Measurements from ENCODE around the gene ZNF497. TPM values are rescaled to one million over a fixed set of nuclear protein-coding genes. Genes with fewer than 3 reads are reported as not detected.

The ZNF497 gene
- total and polyA plus RNA-seq, 2 of the 13 experiments (the other 11 are each of a cell fraction or from before 2014, with no cell fraction given): 1.5 to 1.9 TPM

DNA sequence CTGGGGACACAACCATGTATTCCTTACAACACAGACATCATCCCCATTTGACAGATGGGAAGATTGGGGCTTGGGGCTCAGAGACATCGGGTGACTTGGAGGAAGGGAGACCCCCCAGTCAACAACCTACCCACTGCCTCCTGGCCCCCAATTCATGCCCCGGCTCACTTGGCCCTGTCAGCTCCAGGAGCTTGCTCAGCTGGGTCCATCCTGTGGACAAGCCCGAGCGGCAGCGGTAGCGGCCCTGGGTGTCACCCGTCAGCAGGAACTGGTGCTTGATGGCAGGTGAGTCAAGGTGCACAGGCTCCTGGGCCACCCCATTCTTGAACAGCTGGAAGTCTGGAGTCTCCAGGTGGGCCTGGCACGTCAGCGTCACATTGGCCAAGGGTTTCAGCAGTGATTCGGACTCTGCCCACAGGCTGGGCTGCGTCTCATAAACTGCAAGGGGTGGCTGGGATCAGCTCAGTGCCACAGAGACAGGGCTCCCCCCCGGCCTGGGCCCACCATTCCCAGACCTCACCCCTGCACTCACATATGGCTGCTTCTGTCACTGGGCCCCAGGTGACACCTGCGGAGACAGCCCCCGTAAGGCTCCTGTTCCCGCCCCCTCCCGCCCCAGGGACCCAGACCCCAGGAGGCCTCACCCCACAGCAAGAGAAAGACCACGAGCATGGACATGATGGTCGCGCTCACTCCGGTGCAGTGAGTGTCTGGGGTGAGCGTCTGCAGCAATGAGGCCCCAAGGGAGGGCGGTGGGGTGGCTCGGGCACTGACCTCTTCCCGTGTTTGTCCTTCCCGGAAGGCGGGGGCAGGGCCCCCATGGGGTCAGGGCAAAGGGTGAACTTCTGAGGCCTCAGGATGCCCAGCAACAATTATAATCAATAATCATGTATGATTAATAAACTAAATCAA, 9.5 kb downstream of the ZNF497 start, which contains the start of gene A1BG (continued):
- no peak for TF ChIP-seq KDM5B (CRISPR knock-in tag; IDR thresholded peaks at IDR 0.05; ENCODE audit: borderline replicate concordance)
- TF ChIP-seq, protein P1, sequence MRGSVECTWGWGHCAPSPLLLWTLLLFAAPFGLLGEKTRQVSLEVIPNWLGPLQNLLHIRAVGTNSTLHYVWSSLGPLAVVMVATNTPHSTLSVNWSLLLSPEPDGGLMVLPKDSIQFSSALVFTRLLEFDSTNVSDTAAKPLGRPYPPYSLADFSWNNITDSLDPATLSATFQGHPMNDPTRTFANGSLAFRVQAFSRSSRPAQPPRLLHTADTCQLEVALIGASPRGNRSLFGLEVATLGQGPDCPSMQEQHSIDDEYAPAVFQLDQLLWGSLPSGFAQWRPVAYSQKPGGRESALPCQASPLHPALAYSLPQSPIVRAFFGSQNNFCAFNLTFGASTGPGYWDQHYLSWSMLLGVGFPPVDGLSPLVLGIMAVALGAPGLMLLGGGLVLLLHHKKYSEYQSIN (CRISPR knock-in tag; IDR thresholded peaks at IDR 0.05; ENCODE audit: borderline replicate concordance): no peak
- TF ChIP-seq MEIS1 (CRISPR knock-in tag; IDR thresholded peaks at IDR 0.05; ENCODE audit: borderline replicate concordance): no peak
- TF ChIP-seq KDM1A (CRISPR knock-in tag; IDR thresholded peaks at IDR 0.05): no peak
- no peak for TF ChIP-seq MTA1 (CRISPR knock-in tag; IDR thresholded peaks at IDR 0.05; ENCODE audit: borderline replicate concordance)
- no peak for TF ChIP-seq ZNF619 (CRISPR knock-in tag; IDR thresholded peaks at IDR 0.05)
- 0 out of 2 replicates have a peak, but pooled peaks have one; percentile 17 for TF ChIP-seq HNRNPL (IDR thresholded peaks at IDR 0.05; ENCODE audit: low read depth, low read length)
- TF ChIP-seq TEAD2 (CRISPR knock-in tag; IDR thresholded peaks at IDR 0.05): no peak
- TF ChIP-seq, protein P2, sequence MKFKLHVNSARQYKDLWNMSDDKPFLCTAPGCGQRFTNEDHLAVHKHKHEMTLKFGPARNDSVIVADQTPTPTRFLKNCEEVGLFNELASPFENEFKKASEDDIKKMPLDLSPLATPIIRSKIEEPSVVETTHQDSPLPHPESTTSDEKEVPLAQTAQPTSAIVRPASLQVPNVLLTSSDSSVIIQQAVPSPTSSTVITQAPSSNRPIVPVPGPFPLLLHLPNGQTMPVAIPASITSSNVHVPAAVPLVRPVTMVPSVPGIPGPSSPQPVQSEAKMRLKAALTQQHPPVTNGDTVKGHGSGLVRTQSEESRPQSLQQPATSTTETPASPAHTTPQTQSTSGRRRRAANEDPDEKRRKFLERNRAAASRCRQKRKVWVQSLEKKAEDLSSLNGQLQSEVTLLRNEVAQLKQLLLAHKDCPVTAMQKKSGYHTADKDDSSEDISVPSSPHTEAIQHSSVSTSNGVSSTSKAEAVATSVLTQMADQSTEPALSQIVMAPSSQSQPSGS (CRISPR knock-in tag; IDR thresholded peaks at IDR 0.05): no peak
- TF ChIP-seq PTBP1 (IDR thresholded peaks at IDR 0.05; ENCODE audit: low read depth, low read length, poor library complexity, severe bottlenecking): no peak
- TF ChIP-seq, protein P3, sequence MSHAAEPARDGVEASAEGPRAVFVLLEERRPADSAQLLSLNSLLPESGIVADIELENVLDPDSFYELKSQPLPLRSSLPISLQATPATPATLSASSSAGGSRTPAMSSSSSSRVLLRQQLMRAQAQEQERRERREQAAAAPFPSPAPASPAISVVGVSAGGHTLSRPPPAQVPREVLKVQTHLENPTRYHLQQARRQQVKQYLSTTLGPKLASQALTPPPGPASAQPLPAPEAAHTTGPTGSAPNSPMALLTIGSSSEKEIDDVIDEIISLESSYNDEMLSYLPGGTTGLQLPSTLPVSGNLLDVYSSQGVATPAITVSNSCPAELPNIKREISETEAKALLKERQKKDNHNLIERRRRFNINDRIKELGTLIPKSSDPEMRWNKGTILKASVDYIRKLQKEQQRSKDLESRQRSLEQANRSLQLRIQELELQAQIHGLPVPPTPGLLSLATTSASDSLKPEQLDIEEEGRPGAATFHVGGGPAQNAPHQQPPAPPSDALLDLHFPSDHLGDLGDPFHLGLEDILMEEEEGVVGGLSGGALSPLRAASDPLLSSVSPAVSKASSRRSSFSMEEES (CRISPR knock-in tag; IDR thresholded peaks at IDR 0.05): no peak
- TF ChIP-seq HIVEP1 (CRISPR knock-in tag; IDR thresholded peaks at IDR 0.05): no peak
- TF ChIP-seq MTF1 (CRISPR knock-in tag; IDR thresholded peaks at IDR 0.05): no peak
- TF ChIP-seq YEATS4 (CRISPR knock-in tag; IDR thresholded peaks at IDR 0.05; ENCODE audit: borderline replicate concordance): no peak
- TF ChIP-seq, protein P4, sequence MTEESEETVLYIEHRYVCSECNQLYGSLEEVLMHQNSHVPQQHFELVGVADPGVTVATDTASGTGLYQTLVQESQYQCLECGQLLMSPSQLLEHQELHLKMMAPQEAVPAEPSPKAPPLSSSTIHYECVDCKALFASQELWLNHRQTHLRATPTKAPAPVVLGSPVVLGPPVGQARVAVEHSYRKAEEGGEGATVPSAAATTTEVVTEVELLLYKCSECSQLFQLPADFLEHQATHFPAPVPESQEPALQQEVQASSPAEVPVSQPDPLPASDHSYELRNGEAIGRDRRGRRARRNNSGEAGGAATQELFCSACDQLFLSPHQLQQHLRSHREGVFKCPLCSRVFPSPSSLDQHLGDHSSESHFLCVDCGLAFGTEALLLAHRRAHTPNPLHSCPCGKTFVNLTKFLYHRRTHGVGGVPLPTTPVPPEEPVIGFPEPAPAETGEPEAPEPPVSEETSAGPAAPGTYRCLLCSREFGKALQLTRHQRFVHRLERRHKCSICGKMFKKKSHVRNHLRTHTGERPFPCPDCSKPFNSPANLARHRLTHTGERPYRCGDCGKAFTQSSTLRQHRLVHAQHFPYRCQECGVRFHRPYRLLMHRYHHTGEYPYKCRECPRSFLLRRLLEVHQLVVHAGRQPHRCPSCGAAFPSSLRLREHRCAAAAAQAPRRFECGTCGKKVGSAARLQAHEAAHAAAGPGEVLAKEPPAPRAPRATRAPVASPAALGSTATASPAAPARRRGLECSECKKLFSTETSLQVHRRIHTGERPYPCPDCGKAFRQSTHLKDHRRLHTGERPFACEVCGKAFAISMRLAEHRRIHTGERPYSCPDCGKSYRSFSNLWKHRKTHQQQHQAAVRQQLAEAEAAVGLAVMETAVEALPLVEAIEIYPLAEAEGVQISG (CRISPR knock-in tag; IDR thresholded peaks at IDR 0.05): peak; percentile 62
- no peak for TF ChIP-seq ZNF17 (CRISPR knock-in tag; IDR thresholded peaks at IDR 0.05)
- TF ChIP-seq EHMT2 (IDR thresholded peaks at IDR 0.05; ENCODE audit: borderline replicate concordance, low read depth, low read length): no peak
- no peak for TF ChIP-seq HHEX (CRISPR knock-in tag; IDR thresholded peaks at IDR 0.05)
